ENCODE data around the gene RHBDD3.

Gene RHBDD3

DNA sequence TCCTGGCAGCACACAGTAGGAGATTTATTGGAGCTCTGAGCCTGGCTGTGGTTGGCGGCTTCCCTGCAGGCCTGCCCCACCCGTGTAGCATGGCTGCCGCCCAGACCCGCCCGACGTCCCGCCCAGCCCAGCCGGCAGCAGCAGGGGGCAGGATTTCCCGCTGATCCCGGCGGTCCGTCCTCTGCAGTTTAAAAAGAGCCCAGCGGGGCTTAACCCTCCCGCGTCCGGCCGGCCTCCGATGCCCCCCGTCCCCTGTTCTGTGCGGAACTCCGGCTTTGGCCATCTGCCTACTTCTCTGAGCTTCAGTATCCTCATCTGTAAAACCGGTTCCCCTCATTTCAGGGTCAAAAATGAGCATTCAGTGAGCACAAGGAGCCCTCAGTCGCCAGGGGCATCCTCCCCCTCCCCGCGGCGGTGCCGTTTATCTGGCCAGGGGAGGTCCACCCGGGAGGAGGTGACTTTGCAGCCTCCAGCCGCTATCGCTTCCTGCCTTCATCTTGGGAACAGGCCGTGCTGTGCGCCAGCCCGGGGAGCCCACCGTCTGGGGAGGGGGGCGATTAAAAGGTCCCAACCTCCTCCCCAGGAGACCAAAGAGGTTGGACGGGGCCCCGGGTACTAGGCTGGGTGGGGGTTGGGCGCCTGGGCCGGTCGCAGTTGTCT lies 38.5 kb upstream of the RHBDD3 start, which contains the start of gene GAS2L1:
Gene GAS2L1, plus strand, starts transcription at position 476 of the 660 bp plus-strand sequence. CDS start 1,456 bp downstream, outside the sequence.
- peak; percentile 49 for DNase-seq

- no peak for DNase-seq
These were observed 38.0 kb upstream of the RHBDD3 start for GRCh38 chr22:29305836-29306174.

- no peak for DNase-seq
These were observed 35.1 kb upstream of the RHBDD3 start for GRCh38 chr22:29302681-29303465.

DNA sequence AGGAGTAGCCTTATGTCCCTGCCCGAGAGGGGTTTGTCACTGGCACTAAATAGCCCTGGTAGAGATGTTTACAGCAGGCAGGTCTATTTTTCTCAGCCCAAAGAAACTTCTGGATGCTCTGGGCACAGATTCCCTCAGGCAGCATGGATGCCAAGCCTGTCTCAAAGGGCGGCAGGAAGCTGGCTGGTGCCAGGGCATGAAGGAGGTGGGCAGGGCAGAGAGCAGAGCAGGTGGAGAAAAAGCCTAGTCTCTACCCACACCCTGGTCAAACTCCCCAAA lies 34.6 kb upstream of the RHBDD3 start:
- no peak for DNase-seq

GRCh38 chr22:29301716-29302401 lies 34.1 kb upstream of the RHBDD3 start:
- no peak for DNase-seq

GRCh38 chr22:29300807-29301601 lies 33.2 kb upstream of the RHBDD3 start:
- no peak for DNase-seq

DNA sequence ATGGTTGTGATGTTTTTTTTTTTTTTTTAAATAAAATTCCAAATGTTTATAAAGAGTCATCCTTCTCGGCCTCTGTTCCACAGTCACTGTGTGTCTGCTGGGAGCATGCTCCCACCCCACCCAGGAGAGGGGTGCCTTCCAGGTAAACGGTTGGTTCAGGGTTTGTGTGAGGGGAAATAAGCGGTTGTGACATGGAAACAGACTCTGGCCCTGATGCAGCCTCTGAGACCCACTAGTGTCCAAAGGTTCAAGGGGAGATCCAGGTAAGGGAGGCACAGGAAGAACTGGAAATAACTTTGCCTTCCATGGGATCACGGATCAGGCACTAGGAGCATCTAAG lies 32.7 kb upstream of the RHBDD3 start:
- no peak for DNase-seq

GRCh38 chr22:29299136-29299900 lies 31.5 kb upstream of the RHBDD3 start:
- no peak for DNase-seq

DNA sequence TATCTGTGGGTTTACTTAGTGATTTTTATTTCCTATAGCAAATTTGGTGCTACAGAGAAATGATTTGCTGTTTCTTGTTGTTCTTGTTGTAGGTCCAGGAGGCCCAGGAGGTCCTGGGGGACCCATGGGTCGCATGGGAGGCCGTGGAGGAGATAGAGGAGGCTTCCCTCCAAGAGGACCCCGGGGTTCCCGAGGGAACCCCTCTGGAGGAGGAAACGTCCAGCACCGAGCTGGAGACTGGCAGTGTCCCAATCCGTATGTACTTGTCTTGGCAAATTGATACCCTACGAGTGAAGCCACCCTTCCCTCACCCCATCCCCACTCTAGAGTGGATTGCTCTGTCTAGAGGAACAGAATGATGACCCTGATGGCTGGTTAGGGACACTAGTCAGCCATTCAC lies 30.9 kb upstream of the RHBDD3 start:
- DNase-seq: no peak

- DNase-seq: no peak
These were observed 24.6 kb upstream of the RHBDD3 start for GRCh38 chr22:29292379-29292778.

GRCh38 chr22:29291215-29291614 lies 23.4 kb upstream of the RHBDD3 start:
- DNase-seq: no peak

DNA sequence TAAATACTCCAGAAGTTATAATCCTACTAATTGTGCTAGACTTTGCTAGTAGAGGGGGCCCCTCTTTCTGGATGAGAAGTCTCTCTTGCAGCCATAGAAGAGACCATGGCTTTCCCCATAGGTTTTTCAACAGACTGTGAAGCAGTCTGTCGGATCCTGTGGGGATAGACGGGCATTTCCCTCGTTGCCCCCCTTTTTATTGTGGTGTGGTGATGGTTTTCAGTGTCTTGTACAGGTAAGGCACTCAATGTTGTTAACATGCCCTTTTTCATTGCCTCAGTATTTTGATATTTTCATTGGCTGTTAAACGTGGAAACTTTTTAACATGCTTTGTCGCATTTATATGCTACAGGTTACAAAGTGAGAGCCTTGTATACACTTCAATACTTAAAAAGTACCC lies 22.3 kb upstream of the RHBDD3 start:
- no peak for DNase-seq

DNA sequence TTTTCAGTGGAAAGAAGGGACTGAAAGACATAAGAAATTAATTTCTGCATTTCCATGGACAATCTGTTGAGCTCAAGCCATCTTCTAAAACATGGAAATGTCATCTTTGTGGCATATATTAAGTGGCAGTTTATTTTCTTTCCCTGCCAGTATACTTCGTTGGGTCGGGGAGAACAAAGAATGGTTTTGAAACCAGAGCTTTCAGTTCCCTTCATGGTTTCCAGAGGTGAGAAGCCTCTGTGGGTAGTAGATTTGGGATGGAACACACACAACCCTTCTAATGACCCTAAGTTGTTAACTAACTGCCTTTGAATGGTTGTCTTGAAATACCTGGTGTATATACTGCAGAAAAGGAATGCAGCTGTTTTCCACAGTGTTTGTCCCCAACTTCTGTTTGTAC lies 21.1 kb upstream of the RHBDD3 start:
- no peak for DNase-seq

DNA sequence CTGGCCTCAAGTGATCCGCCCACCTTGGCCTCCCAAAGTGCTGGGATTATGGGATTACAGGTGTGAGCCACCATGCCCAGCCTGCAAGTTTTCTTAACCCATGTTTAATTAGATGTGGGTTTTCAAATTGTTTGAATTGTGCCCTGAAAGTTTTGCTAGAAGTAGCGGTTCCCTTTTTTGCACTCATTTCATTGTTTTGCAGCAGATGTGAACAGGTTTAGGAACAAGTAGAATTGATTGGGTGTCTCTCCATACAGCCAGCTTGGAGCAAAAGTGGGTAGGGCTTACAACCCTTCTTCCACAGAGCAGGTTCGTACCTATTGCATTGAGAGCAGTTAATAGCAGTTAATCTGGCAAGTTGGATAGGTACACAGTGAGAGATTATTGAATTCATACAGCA lies 16.4 kb upstream of the RHBDD3 start:
- DNase-seq: no peak

DNA sequence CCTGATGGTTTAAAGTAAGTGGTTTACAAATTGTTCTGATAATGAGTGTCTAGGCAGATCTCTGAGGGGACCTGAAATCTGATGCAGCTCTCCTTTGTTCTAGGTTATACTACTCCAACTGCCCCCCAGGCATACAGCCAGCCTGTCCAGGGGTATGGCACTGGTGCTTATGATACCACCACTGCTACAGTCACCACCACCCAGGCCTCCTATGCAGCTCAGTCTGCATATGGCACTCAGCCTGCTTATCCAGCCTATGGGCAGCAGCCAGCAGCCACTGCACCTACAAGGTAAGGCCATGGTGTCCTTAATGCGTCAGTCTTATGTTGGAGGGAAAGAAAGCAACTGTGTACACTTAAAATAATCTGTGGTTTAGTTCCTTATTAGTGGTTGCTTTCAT lies 10.1 kb upstream of the RHBDD3 start:
- no peak for DNase-seq

DNA sequence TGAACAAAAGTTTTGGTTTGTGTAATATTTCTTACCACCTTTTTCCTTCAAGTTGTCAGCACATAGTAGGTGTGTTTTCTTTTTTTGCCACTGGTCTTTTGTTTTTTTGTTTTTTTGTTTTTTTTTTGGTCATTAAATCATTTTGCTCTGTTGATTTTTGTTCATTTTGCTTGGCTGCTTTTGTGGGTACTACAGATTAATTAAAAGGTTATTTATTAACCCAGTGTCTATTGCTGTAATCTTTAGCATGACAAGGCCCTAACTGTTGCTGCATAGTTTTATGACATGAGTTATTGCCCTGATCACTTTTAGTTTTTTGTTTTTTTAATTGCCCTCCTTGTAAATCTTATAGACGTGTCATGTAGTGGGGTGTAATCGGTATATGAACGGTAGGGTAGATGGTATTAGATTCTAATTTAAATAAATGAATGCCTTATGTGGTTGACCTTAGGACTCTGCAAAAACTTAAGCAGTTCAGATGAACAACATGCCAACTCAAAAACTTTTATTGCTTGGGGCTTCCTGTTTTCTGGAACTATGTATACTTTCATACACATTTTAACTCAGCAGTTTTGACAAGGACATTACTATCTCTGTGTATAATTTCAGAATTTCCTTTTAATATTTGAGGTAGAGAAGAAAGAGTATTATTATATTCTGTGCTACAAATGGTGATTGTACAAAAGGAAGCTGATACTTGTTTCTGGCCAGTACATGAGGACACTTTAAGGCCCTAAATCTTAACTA lies 8.2 kb upstream of the RHBDD3 start:
- DNase-seq: no peak

- DNase-seq: no peak
These were observed 7.4 kb upstream of the RHBDD3 start for GRCh38 chr22:29275167-29275566.

DNA sequence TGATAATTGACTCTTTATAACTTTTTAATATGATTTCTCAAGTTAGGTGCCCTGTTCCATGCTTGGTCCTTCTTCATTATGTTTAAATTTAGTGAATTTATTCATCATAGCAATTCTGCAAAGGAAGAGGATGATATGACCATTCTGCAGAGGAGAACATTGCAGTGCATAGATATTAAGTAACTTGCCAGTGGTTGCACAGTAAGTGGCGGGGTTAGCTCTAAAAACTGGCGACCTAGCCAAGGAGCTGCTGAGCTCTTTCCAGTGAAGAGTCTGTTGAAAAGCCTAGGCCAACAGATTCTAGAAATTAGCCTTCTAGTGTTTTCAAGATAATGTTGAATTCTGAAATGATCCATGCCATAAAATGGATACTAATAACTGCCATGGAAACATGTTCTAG lies 4.8 kb upstream of the RHBDD3 start:
- no peak for DNase-seq

DNA sequence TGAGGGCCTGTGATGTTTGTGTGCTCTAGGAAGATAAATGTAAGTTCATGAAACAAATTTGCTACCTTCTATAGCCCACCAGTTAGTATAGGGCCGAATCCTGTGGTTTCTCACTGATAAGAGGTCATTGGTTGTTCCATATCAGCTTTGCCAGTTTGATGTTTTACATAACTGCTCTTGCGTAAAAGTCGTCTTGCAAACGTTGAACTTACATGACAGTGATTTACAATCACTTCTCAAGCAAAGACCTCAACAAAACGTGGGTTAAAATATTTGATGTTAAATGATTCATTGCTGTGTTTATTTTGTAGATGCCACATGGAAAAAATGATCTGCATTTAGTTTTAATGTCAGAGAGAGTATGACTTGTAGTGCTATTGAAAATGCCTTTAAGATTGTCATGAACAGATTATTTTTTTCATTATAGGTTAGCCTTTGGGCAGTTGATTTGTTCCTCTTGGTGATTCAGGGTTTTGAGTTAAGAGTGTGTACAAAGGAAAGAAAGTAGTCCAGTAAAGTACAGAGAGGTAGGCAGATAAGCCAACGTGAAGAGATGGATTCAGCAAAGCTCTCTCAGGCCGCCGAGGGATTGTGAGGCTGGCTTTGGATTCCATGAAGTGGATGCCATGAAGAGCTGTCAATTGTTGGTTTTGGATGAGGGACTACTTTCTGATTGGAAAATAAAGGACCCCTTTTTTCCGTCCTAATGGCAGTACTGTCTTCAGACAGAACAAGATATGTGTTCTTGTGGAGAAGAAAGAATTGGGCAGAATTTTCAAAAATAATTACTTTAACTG lies 2.9 kb upstream of the RHBDD3 start:
- DNase-seq: no peak

DNA sequence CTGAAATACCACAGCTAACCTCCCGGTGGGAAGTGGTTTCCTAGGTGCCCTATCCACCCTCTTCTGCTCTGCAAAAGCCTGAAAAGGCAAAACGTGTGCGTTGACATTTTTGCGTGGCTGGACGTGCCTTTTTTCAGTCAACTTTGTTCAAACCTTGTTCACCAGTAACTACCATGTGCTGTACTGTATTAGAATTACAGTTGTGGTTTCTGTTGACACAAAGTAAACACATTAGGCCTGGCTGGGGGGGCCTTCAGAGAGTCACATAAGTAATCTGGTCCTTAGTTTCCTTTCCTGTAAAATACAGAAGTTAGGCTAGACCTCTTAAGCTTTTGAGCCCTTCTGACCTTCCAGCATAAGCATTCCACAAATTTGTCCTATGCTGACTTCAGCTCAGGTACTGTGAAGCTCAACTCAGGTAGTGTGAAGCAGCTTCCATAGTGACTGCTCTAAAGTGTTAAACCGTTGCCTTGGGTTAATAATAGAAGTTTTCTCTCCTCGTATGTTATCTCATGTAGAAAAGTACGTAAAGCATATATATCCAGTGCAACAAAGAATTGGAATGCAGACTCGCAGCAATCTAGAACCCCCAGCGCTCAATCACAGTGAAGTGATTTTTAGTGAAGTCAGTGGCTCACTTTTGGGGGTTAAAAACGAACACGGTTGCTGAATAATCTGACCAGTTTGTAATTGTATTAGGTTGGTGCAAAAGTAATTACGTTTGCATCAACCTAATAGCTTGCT lies 2.1 kb upstream of the RHBDD3 start:
- no peak for DNase-seq

DNA sequence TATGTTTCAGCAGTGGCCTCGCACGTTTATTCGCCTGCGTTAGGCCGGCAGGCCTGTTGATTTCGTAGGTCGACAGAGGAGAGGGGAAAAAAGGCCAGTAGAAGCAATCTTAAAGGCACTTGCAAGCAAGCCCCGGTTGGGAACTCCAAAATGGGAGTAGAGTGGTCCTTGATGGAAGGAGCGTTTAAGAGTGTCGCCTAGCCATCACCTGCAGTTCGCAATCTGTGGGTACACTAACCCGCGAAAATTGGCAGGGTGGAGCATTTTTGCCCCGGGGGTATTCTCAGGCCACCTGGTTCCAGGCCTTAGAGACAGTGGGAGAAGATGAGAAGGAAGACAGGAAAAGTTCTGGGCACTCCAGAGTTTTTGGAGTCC lies 1.4 kb upstream of the RHBDD3 start:
- DNase-seq: no peak
